Right renal cortex interstitium (tissue), 3 donors: Measurements from ENCODE around the gene CELSR1. TPM values are rescaled to one million over a fixed set of nuclear protein-coding genes. Genes with fewer than 3 reads are reported as not detected.

Experiments
- DNase-seq, 3 donors: peaks; one replicate each; pipeline ENCODE4 v3.0.0-alpha.2; 2013; ENCODE audit warnings: low read depth in 3 of 3, low spot score in 2 of 3
- polyA plus RNA-seq, 3 donors: library from polyadenylated mRNA; unstranded; fragments of 120-200 nt; gene quantifications; one replicate each; pipeline ENCODE4 v1.2.1, GENCODE V29; 2013; ENCODE audit not compliant: insufficient read length in 3 of 3

CELSR1 gene
- 10 to 100 TPM; 21.8 to 23.7 (median 22.8) TPM for polyA plus RNA-seq

- no peak for DNase-seq
These were observed at the start of gene CELSR1 for GRCh38 chr22:46537225-46537945. Gene CELSR1, minus strand, starts transcription at chr22:46537620. Its CDS starts 450 bp downstream, at chr22:46537170.

GRCh38 chr22:46587061-46587460 is 49.6 kb upstream of the CELSR1 start:
- DNase-seq, result no peak

- DNase-seq, result no peak
These were observed 49.2 kb upstream of the CELSR1 start for GRCh38 chr22:46586531-46587011.

GRCh38 chr22:46586123-46586519 is 48.7 kb upstream of the CELSR1 start:
- DNase-seq, result no peak

GRCh38 chr22:46585340-46586122 is 48.1 kb upstream of the CELSR1 start:
- DNase-seq, result no peak

GRCh38 chr22:46584081-46584921 is 46.9 kb upstream of the CELSR1 start:
- DNase-seq, result no peak

GRCh38 chr22:46583571-46583970 is 46.2 kb upstream of the CELSR1 start:
- no peak for DNase-seq

- DNase-seq, result no peak
These were observed 45.0 kb upstream of the CELSR1 start for GRCh38 chr22:46582281-46582933.

GRCh38 chr22:46581538-46582244 is 44.3 kb upstream of the CELSR1 start:
- DNase-seq, result no peak

GRCh38 chr22:46580940-46581537 is 43.6 kb upstream of the CELSR1 start:
- DNase-seq, result no peak

GRCh38 chr22:46579751-46580449 is 42.5 kb upstream of the CELSR1 start:
- no peak for DNase-seq

GRCh38 chr22:46578824-46579561 is 41.6 kb upstream of the CELSR1 start:
- DNase-seq, result no peak

- no peak for DNase-seq
These were observed 40.9 kb upstream of the CELSR1 start for GRCh38 chr22:46578251-46578823.

- DNase-seq, result no peak
These were observed 40.2 kb upstream of the CELSR1 start for GRCh38 chr22:46577368-46578249.

- DNase-seq, result no peak
These were observed 39.3 kb upstream of the CELSR1 start for GRCh38 chr22:46576556-46577367.
